Stimulated activated CD4-positive, alpha-beta T cell treated with anti-CD3 and anti-CD28 coated beads, Interleukin-12 subunit alpha, Interleukin-12 subunit beta, amount 100 ng/mL, for 24 hours (primary cell): ENCODE results near the gene CDSN.
A peak's percentile ranks its signal among the peaks of the same experiment; 100 is the strongest.
"Not testable (repeated sequence)": the region's sequence is repeated elsewhere in the genome, so short reads cannot be mapped to it uniquely, and the experiment has no call there.

Experiments used
- DNase-seq, 2 experiments: peaks; one replicate each; pipeline ENCODE4 v3.0.0-alpha.2; 2020; ENCODE audit warnings: low read depth in 2 of 2

CDSN gene

GRCh38 chr6:31120151-31120915 lies at the start of gene CDSN:
CDSN (minus strand) TSS chr6:31120446; CDS start chr6:31120419, 27 bp downstream.
- no peak for DNase-seq

- DNase-seq: no peak
Measured at GRCh38 chr6:31169123-31169857, 49.0 kb upstream of the CDSN start.

- no peak for DNase-seq
Measured at GRCh38 chr6:31168606-31169005, 48.4 kb upstream of the CDSN start.

GRCh38 chr6:31165986-31166385 lies 45.7 kb upstream of the CDSN start:
- DNase-seq: no peak

GRCh38 chr6:31165064-31165832 lies 45.0 kb upstream of the CDSN start:
- not testable (repeated sequence) for DNase-seq

- DNase-seq: not testable (repeated sequence)
Measured at GRCh38 chr6:31164475-31165063, 44.3 kb upstream of the CDSN start.

GRCh38 chr6:31163922-31164321 lies 43.7 kb upstream of the CDSN start:
- no peak for DNase-seq

- no peak for DNase-seq
Measured at GRCh38 chr6:31162463-31163165, 42.4 kb upstream of the CDSN start.

GRCh38 chr6:31161216-31162126 lies 41.2 kb upstream of the CDSN start:
- DNase-seq: no peak

- DNase-seq: no peak
Measured at GRCh38 chr6:31158863-31159855, 38.9 kb upstream of the CDSN start.

GRCh38 chr6:31158140-31158862 lies 38.1 kb upstream of the CDSN start, which contains the start of gene TCF19:
TCF19 (plus strand) TSS chr6:31158589; CDS start chr6:31159470, 881 bp downstream.
- DNase-seq: peak; percentile 99

GRCh38 chr6:31157513-31158139 lies 37.4 kb upstream of the CDSN start, which contains the start of gene CCHCR1:
CCHCR1 (minus strand) TSS chr6:31157802; CDS start chr6:31157600, 202 bp downstream.
- no peak for DNase-seq

- DNase-seq: no peak
Measured at GRCh38 chr6:31156641-31157040, 36.4 kb upstream of the CDSN start.

- no peak for DNase-seq
Measured at GRCh38 chr6:31154436-31154835, 34.2 kb upstream of the CDSN start.

GRCh38 chr6:31152781-31153180 lies 32.5 kb upstream of the CDSN start:
- no peak for DNase-seq

GRCh38 chr6:31149827-31150447 lies 29.7 kb upstream of the CDSN start:
- DNase-seq: no peak

GRCh38 chr6:31145386-31145785 lies 25.1 kb upstream of the CDSN start:
- no peak for DNase-seq
